Suprapubic skin (tissue), 4 donors: Measurements from ENCODE around the gene PRR33.

Source experiments
- POLR2A ChIP-seq, 2 donors: fragments of 450-650 bp; IDR thresholded peaks; one replicate each; pipeline ENCODE4 v1.6.1; 2017; ENCODE audit warnings: antibody characterized with exemption in 2 of 2, mild to moderate bottlenecking in 2 of 2, moderate library complexity in 2 of 2
- POLR2AphosphoS5 ChIP-seq, 3 donors: sonication (generic); formaldehyde crosslinking; IDR thresholded peaks; one replicate each; pipeline ENCODE4 v1.6.1; 2017; ENCODE audit warnings: antibody characterized with exemption in 3 of 3

DNA sequence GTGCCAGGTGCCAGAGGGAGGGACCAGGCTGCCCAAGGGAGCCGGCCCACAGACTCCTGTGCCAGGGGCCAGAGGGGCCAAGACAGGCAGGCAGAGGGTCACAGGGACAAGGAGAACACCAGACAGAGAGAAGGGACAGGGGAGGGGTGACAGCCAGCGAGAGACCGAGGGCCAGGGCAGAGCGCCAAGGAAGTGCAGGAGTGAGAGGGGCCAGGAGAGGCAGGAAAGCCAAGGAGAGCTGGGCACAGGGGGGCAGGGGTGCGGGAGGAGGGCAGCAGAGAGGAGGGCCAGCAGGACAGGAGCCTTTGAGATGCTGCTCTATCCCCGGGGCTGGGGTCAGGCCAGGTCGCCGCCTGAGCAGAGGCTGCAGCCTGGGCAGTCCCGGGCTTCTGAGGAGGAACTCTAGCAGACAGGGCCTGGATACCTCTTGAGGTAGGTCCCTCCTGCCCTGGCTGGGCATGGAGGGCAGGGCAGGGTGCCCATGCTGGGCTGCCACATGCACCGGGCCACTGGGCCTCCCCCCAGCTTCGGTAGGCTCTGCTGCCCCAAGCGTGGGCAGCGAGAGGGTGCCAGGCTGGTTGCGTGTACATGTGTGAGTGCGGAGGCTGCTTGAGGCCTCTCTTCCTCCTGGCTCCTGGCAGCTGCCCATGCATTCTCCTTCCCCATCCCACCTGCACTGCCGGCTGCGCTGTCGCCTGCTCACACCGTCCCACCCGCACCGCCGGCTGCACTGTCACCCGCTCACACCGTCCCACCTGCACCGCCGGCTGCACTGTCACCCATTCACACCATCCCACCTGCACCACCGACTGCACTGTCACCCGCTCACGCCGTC, 26.6 kb downstream of the PRR33 start:
- no peak for TF ChIP-seq POLR2AphosphoS5 (IDR thresholded peaks at IDR 0.05)
- no peak for TF ChIP-seq POLR2A (IDR thresholded peaks at IDR 0.05)
